ENCODE results near the gene LRMDA.

DNA sequence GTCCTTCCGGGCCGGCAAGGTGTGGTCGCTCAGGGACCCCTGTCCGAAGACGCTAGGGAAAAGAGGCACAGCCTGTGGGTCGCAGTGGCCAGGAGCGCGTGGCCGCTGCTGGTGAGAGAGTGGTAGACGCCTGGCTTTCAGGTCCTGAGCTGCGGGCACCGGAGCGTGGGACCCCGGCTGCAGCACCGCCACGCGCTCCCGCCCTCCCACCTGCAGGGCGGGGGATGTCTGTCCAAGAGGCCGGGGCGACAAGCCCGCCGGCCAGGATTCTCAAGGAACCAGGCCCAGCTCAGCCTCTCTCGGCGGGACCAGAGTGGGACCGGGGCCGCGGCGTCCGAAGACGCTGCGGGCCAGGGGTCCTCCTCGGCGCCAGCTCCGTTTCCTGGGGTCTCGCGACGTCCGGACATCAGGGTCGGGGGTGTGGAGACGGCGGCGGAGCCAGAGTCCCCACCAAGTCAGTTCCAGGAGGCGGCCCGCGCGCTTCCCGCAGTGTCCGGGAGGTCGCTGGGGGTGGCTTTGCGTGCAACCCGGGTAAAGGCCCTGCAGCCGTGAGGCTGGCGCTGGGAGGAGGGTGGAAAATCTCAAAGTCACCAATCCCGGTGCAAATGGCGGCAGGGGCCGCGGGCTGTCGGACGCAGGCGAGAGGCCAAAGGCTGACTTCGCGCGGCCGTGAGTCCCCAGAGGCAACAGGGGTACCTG lies 35.3 kb upstream of the LRMDA start:
- TF ChIP-seq ZNF223 (tag by site-specific recombination; IDR thresholded peaks at IDR 0.05) (no peak), ZNF366 (tag by site-specific recombination; conservative IDR thresholded peaks at IDR 0.05) (no peak), KLF9 (tag by site-specific recombination; IDR thresholded peaks at IDR 0.05; ENCODE audit: low read depth) (no peak)
